Lung (tissue), 12 donors: Measurements from ENCODE around the gene TLR10. TPM values are rescaled to one million over a fixed set of nuclear protein-coding genes. Genes with fewer than 3 reads are reported as not detected.
"Not testable (repeated sequence)": the region's sequence is repeated elsewhere in the genome, so short reads cannot be mapped to it uniquely, and the experiment has no call there.

ENCODE experiments used
- ATAC-seq: fragments of 200-7000 bp; cut with Tn5 transposase; one replicate; pipeline ENCODE4 v1.9.1; 2020; ENCODE audit warnings: moderate number of reproducible peaks; ENCODE audit not compliant: insufficient read depth, low FRiP score
- DNase-seq, 3 donors: peaks; one replicate each; pipeline ENCODE4 v3.0.0-alpha.2; 2013 to 2017
- H3K27ac ChIP-seq, 2 donors: one replicate each; pipeline ENCODE4 v1.5.1; 2013; ENCODE audit warnings: mild to moderate bottlenecking in 2 of 2, moderate library complexity in 2 of 2, control low read depth in 1 of 2, inconsistent platforms in 1 of 2, low read depth in 1 of 2, low read length in 1 of 2
- H3K27me3 ChIP-seq, 3 donors: one replicate each; pipeline ENCODE4 v1.5.1; 2013; ENCODE audit warnings: low read length in 2 of 3; ENCODE audit not compliant: control insufficient read depth in 3 of 3, insufficient read depth in 3 of 3
- H3K36me3 ChIP-seq, 4 donors: one replicate each; pipeline ENCODE4 v1.5.1; 2013; ENCODE audit warnings: low read length in 4 of 4, mild to moderate bottlenecking in 1 of 4, moderate library complexity in 1 of 4; ENCODE audit not compliant: control insufficient read depth in 4 of 4, insufficient read depth in 4 of 4
- H3K4me1 ChIP-seq, 5 donors: one replicate each; pipeline ENCODE4 v1.5.1; 2013; ENCODE audit warnings: low read length in 5 of 5, mild to moderate bottlenecking in 2 of 5, moderate library complexity in 1 of 5; ENCODE audit not compliant: control insufficient read depth in 5 of 5, insufficient read depth in 5 of 5
- H3K4me3 ChIP-seq: one replicate; pipeline ENCODE4 v1.5.1; 2013; ENCODE audit warnings: mild to moderate bottlenecking, control low read depth, moderate library complexity
- H3K9ac ChIP-seq, 2 donors: one replicate each; pipeline ENCODE4 v1.5.1; 2013; ENCODE audit warnings: low read length in 2 of 2, control low read depth in 1 of 2; ENCODE audit not compliant: insufficient read depth in 1 of 2
- H3K9me3 ChIP-seq, 4 donors: one replicate each; pipeline ENCODE4 v1.5.1; 2013; ENCODE audit warnings: low read length in 3 of 4, mild to moderate bottlenecking in 1 of 4, moderate library complexity in 1 of 4; ENCODE audit not compliant: control insufficient read depth in 4 of 4, insufficient read depth in 3 of 4
- CTCF ChIP-seq: IDR thresholded peaks from 2 replicates; pipeline ENCODE4 v1.5.1; 2012; ENCODE audit warnings: mild to moderate bottlenecking; ENCODE audit errors: control extremely low read depth, extremely low read depth
- WGBS, 2 donors: extraction: QIAGEN DNeasy Blood & Tissue Kit; methylation state at CpG; one replicate each; pipeline ENCODE4 v1.1.7; 2013; 5-methylcytosine and 5-hydroxymethylcytosine counted together
- polyA plus RNA-seq, 2 donors: library from polyadenylated mRNA; stranded (reverse); fragments of 200-250 nt; gene quantifications; one replicate each; pipeline ENCODE4 v1.2.1, GENCODE V29; 2013
- total RNA-seq, 2 donors: library from RNA; depleted of rRNA in 1 of 2; stranded (reverse); fragments of >200 nt in 1 of 2; gene quantifications; one replicate each; pipeline ENCODE4 v1.2.1, GENCODE V29; 2014 to 2021
- donor health status: control.
- donor health status: control.
- donor health status: Bipolar disorder and iron deficiency.
- donor health status: healthy.
- donor health status: DM: yes; HTN: yes; CAD: no.

TLR10 gene
- total and polyA plus RNA-seq, 4 donors: 0.14 to 4.4 (median 0.60) TPM

DNA sequence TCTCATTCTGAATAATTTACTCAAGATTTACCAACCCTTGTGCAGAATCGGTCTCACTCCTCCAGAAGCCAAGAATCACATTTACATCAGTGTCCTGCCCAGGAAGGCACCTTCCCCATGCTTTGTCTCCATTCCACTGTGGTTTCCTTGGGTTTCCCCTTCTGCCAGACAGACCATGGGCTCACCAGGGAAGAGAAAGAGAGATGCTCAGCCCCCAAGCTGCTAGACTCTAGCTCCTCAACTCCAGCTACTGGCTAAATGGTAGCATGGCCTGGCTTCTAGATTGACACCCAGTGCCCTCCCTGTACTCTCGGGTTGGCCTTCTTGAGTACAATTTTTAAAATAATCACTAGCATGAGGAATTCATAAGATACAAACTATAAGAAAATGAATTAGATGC is 12.9 kb downstream of the TLR10 start:
- no peaks in the 10 kb centered on the region for H3K9me3 ChIP-seq
- H3K4me3 ChIP-seq: no peak overlapping the region
- WGBS, 2 donors: 87% methylated on average over 2 of the region's 2 CpGs
- H3K9ac ChIP-seq: no peak overlapping the region
- no peak for TF ChIP-seq CTCF
- no peaks in the 10 kb centered on the region for H3K27me3 ChIP-seq
- H3K36me3 ChIP-seq: no peaks in the 10 kb centered on the region
- no peak overlapping the region for H3K27ac ChIP-seq
- no peaks in the 10 kb centered on the region for H3K4me1 ChIP-seq
- no peak for ATAC-seq
- no peak for DNase-seq

GRCh38 chr4:38769441-38769840 is 13.3 kb downstream of the TLR10 start:
- no peak for ATAC-seq
- Histone ChIP-seq H3K36me3 (no peaks in the 10 kb centered on the region), H3K27me3 (no peaks in the 10 kb centered on the region), H3K4me3 (no peak overlapping the region), H3K27ac (no peak overlapping the region), H3K9ac (no peak overlapping the region), H3K4me1 (no peaks in the 10 kb centered on the region), H3K9me3 (no peaks in the 10 kb centered on the region)
- no peak for TF ChIP-seq CTCF
- 66 to 70% methylated on average over 2 of the region's 2 CpGs for WGBS, 2 donors
- no peak for DNase-seq

DNA sequence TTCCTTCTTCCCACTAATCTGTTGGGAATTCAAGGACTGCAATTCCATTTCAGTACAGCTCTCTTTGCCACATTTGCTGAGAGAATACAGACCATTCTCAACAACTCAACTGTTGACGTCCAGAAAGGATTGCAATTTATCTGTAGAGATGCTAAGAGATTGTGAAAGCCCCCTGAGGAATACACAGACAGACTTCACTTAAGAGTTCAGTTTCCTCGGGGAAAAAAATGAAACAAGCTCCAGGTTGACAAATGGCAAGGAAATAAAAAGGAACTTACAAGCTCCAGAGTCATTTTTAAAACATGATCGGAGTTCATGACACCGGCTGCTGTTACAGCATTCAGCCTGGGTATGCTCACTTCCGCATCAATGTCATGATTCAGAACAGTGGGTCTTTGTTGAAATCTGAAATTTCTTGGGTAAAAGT is 13.8 kb downstream of the TLR10 start:
- H3K4me1 ChIP-seq: no peaks in the 10 kb centered on the region
- ATAC-seq (no peak), DNase-seq (no peak)
- no peaks in the 10 kb centered on the region for H3K36me3 ChIP-seq
- WGBS, 2 donors: 41 to 56% methylated on average over 5 of the region's 5 CpGs
- H3K9me3 ChIP-seq: no peaks in the 10 kb centered on the region
- no peak overlapping the region for H3K9ac ChIP-seq
- H3K27ac ChIP-seq: no peak overlapping the region
- no peaks in the 10 kb centered on the region for H3K27me3 ChIP-seq
- no peak overlapping the region for H3K4me3 ChIP-seq
- no peak for TF ChIP-seq CTCF

DNA sequence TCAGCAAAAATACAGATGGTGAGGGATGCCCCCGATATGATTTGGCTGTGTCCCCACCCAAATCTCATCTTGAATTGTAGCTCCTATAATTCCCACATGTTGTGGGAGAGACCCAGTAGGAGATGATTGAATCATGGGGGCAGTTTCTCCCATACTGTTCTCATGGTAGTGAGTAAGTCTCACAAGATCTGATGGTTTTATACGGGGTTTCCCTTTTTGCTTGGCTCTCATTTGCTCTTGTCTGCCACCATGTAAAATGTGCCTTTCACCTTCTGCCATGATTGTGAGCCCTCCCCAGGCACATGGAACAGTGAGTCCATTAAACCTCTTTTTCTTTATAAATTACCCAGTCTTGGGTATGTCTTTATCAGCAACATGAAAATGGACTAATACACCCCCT is 15.8 kb downstream of the TLR10 start:
- not testable (repeated sequence) for DNase-seq, ATAC-seq, H3K9me3 ChIP-seq, H3K4me1 ChIP-seq, H3K9ac ChIP-seq, H3K4me3 ChIP-seq, H3K27ac ChIP-seq, H3K36me3 ChIP-seq, H3K27me3 ChIP-seq
- 96 to 98% methylated on average over 2 of the region's 2 CpGs for WGBS, 2 donors
